ENCODE measurements around the gene ARHGAP8.

DNA sequence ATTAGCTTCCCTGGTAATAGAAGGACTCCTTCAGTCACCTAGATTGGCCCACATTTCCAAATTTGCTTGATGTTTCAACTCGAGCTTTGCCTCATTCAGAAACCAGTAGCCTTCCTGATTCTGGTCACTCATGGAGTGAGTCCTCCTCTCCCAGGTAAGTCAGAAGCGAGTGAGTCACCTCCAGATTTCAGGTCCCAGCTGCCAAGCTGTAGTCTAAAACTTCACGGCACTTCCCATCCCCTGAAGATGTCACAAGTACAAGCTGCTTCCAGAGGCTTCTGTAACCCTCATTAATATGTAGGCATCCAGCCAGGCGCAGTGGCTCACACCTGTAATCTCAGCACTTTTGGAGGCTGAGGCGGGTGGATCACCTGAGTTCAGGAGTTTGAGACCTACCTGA lies 23.5 kb downstream of the ARHGAP8 start:
- TF ChIP-seq, protein P1, sequence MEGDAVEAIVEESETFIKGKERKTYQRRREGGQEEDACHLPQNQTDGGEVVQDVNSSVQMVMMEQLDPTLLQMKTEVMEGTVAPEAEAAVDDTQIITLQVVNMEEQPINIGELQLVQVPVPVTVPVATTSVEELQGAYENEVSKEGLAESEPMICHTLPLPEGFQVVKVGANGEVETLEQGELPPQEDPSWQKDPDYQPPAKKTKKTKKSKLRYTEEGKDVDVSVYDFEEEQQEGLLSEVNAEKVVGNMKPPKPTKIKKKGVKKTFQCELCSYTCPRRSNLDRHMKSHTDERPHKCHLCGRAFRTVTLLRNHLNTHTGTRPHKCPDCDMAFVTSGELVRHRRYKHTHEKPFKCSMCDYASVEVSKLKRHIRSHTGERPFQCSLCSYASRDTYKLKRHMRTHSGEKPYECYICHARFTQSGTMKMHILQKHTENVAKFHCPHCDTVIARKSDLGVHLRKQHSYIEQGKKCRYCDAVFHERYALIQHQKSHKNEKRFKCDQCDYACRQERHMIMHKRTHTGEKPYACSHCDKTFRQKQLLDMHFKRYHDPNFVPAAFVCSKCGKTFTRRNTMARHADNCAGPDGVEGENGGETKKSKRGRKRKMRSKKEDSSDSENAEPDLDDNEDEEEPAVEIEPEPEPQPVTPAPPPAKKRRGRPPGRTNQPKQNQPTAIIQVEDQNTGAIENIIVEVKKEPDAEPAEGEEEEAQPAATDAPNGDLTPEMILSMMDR (conservative IDR thresholded peaks at IDR 0.05; ENCODE audit: low read length) = no peak
- no peak for TF ChIP-seq EZH2phosphoT487 (IDR thresholded peaks at IDR 0.05; ENCODE audit: borderline replicate concordance)

All from Loucy (cell line).